ENCODE results near the gene TTC28.

TTC28 gene

GRCh38 chr22:28269277-28269676, 410.4 kb downstream of the TTC28 start:
- Histone ChIP-seq H3K9me3 (ENCODE audit: control insufficient read depth in 2 of 2, low read length in 2 of 2) (no peaks in the 10 kb centered on the region), H3K27me3 (ENCODE audit: control insufficient read depth in 2 of 2, insufficient read depth in 2 of 2, low read length in 2 of 2) (no peaks in the 10 kb centered on the region), H3K9ac (ENCODE audit: low read depth in 1 of 2, low read length in 2 of 2) (no peak overlapping the region), H3K4me3 (ENCODE audit: low read length in 2 of 2) (no peak overlapping the region), H3K4me1 (ENCODE audit: control insufficient read depth in 2 of 2, insufficient read depth in 2 of 2, low read length in 2 of 2) (no peaks in the 10 kb centered on the region), H3K27ac (ENCODE audit: low read depth in 2 of 2, low read length in 2 of 2) (no peak overlapping the region), H3K36me3 (ENCODE audit: control insufficient read depth in 2 of 2, insufficient read depth in 2 of 2, low read length in 2 of 2) (no peaks in the 10 kb centered on the region)

GRCh38 chr22:28268850-28269249, 410.8 kb downstream of the TTC28 start:
- no peaks in the 10 kb centered on the region for H3K9me3 ChIP-seq (ENCODE audit: control insufficient read depth in 2 of 2, low read length in 2 of 2)
- no peaks in the 10 kb centered on the region for H3K4me1 ChIP-seq (ENCODE audit: control insufficient read depth in 2 of 2, insufficient read depth in 2 of 2, low read length in 2 of 2)
- no peak overlapping the region for H3K27ac ChIP-seq (ENCODE audit: low read depth in 2 of 2, low read length in 2 of 2)
- H3K36me3 ChIP-seq (ENCODE audit: control insufficient read depth in 2 of 2, insufficient read depth in 2 of 2, low read length in 2 of 2): no peaks in the 10 kb centered on the region
- no peak overlapping the region for H3K9ac ChIP-seq (ENCODE audit: low read depth in 1 of 2, low read length in 2 of 2)
- H3K27me3 ChIP-seq (ENCODE audit: control insufficient read depth in 2 of 2, insufficient read depth in 2 of 2, low read length in 2 of 2): no peaks in the 10 kb centered on the region
- no peak overlapping the region for H3K4me3 ChIP-seq (ENCODE audit: low read length in 2 of 2)

- Histone ChIP-seq H3K36me3 (ENCODE audit: control insufficient read depth in 2 of 2, insufficient read depth in 2 of 2, low read length in 2 of 2) (no peaks in the 10 kb centered on the region), H3K27me3 (ENCODE audit: control insufficient read depth in 2 of 2, insufficient read depth in 2 of 2, low read length in 2 of 2) (no peaks in the 10 kb centered on the region), H3K4me1 (ENCODE audit: control insufficient read depth in 2 of 2, insufficient read depth in 2 of 2, low read length in 2 of 2) (no peaks in the 10 kb centered on the region), H3K4me3 (ENCODE audit: low read length in 2 of 2) (no peak overlapping the region), H3K9ac (ENCODE audit: low read depth in 1 of 2, low read length in 2 of 2) (no peak overlapping the region), H3K27ac (ENCODE audit: low read depth in 2 of 2, low read length in 2 of 2) (no peak overlapping the region), H3K9me3 (ENCODE audit: control insufficient read depth in 2 of 2, low read length in 2 of 2) (no peaks in the 10 kb centered on the region)
Observed at GRCh38 chr22:28268171-28268570, 411.5 kb downstream of the TTC28 start.

GRCh38 chr22:28260619-28261018, 419.0 kb downstream of the TTC28 start:
- no peak overlapping the region for H3K9ac ChIP-seq (ENCODE audit: low read depth in 1 of 2, low read length in 2 of 2)
- no peaks in the 10 kb centered on the region for H3K36me3 ChIP-seq (ENCODE audit: control insufficient read depth in 2 of 2, insufficient read depth in 2 of 2, low read length in 2 of 2)
- no peak overlapping the region for H3K27ac ChIP-seq (ENCODE audit: low read depth in 2 of 2, low read length in 2 of 2)
- H3K4me1 ChIP-seq (ENCODE audit: control insufficient read depth in 2 of 2, insufficient read depth in 2 of 2, low read length in 2 of 2): no peaks in the 10 kb centered on the region
- H3K9me3 ChIP-seq (ENCODE audit: control insufficient read depth in 2 of 2, low read length in 2 of 2): no peaks in the 10 kb centered on the region
- H3K27me3 ChIP-seq (ENCODE audit: control insufficient read depth in 2 of 2, insufficient read depth in 2 of 2, low read length in 2 of 2): no peaks in the 10 kb centered on the region
- no peak overlapping the region for H3K4me3 ChIP-seq (ENCODE audit: low read length in 2 of 2)

- no peaks in the 10 kb centered on the region for H3K9me3 ChIP-seq (ENCODE audit: control insufficient read depth in 2 of 2, low read length in 2 of 2)
- H3K27me3 ChIP-seq (ENCODE audit: control insufficient read depth in 2 of 2, insufficient read depth in 2 of 2, low read length in 2 of 2): no peaks in the 10 kb centered on the region
- H3K4me3 ChIP-seq (ENCODE audit: low read length in 2 of 2): no peak overlapping the region
- no peaks in the 10 kb centered on the region for H3K4me1 ChIP-seq (ENCODE audit: control insufficient read depth in 2 of 2, insufficient read depth in 2 of 2, low read length in 2 of 2)
- no peak overlapping the region for H3K9ac ChIP-seq (ENCODE audit: low read depth in 1 of 2, low read length in 2 of 2)
- H3K36me3 ChIP-seq (ENCODE audit: control insufficient read depth in 2 of 2, insufficient read depth in 2 of 2, low read length in 2 of 2): no peaks in the 10 kb centered on the region
- no peak overlapping the region for H3K27ac ChIP-seq (ENCODE audit: low read depth in 2 of 2, low read length in 2 of 2)
Observed at GRCh38 chr22:28259774-28260312, 419.8 kb downstream of the TTC28 start.

- H3K27ac ChIP-seq (ENCODE audit: low read depth in 2 of 2, low read length in 2 of 2): no peak overlapping the region
- peaks cover 0 to 2% of the 10 kb centered on the region in 2 donors for H3K4me1 ChIP-seq (ENCODE audit: control insufficient read depth in 2 of 2, insufficient read depth in 2 of 2, low read length in 2 of 2)
- H3K9ac ChIP-seq (ENCODE audit: low read depth in 1 of 2, low read length in 2 of 2): no peak overlapping the region
- H3K36me3 ChIP-seq (ENCODE audit: control insufficient read depth in 2 of 2, insufficient read depth in 2 of 2, low read length in 2 of 2): no peaks in the 10 kb centered on the region
- H3K27me3 ChIP-seq (ENCODE audit: control insufficient read depth in 2 of 2, insufficient read depth in 2 of 2, low read length in 2 of 2): no peaks in the 10 kb centered on the region
- no peak overlapping the region for H3K4me3 ChIP-seq (ENCODE audit: low read length in 2 of 2)
- H3K9me3 ChIP-seq (ENCODE audit: control insufficient read depth in 2 of 2, low read length in 2 of 2): no peaks in the 10 kb centered on the region
Observed at GRCh38 chr22:28254396-28254795, 425.2 kb downstream of the TTC28 start.

- Histone ChIP-seq H3K4me1 (ENCODE audit: control insufficient read depth in 2 of 2, insufficient read depth in 2 of 2, low read length in 2 of 2) (peaks cover 0 to 2% of the 10 kb centered on the region in 2 donors), H3K27me3 (ENCODE audit: control insufficient read depth in 2 of 2, insufficient read depth in 2 of 2, low read length in 2 of 2) (no peaks in the 10 kb centered on the region)
Observed at GRCh38 chr22:28252539-28252938, 427.1 kb downstream of the TTC28 start.

GRCh38 chr22:28250036-28250695, 429.5 kb downstream of the TTC28 start:
- no peaks in the 10 kb centered on the region for H3K27me3 ChIP-seq (ENCODE audit: control insufficient read depth in 2 of 2, insufficient read depth in 2 of 2, low read length in 2 of 2)
- no peaks in the 10 kb centered on the region for H3K9me3 ChIP-seq (ENCODE audit: control insufficient read depth in 2 of 2, low read length in 2 of 2)
- no peak overlapping the region for H3K4me3 ChIP-seq (ENCODE audit: low read length in 2 of 2)
- H3K4me1 ChIP-seq (ENCODE audit: control insufficient read depth in 2 of 2, insufficient read depth in 2 of 2, low read length in 2 of 2): peaks cover 6 to 7% of the 10 kb centered on the region in 2 donors
- no peak overlapping the region for H3K27ac ChIP-seq (ENCODE audit: low read depth in 2 of 2, low read length in 2 of 2)
- no peaks in the 10 kb centered on the region for H3K36me3 ChIP-seq (ENCODE audit: control insufficient read depth in 2 of 2, insufficient read depth in 2 of 2, low read length in 2 of 2)
- H3K9ac ChIP-seq (ENCODE audit: low read depth in 1 of 2, low read length in 2 of 2): no peak overlapping the region

More at GRCh38 chr22:28252539-28252938, 427.1 kb downstream of the TTC28 start:
- Histone ChIP-seq H3K27ac (ENCODE audit: low read depth in 2 of 2, low read length in 2 of 2) (no peak overlapping the region), H3K4me3 (ENCODE audit: low read length in 2 of 2) (no peak overlapping the region), H3K36me3 (ENCODE audit: control insufficient read depth in 2 of 2, insufficient read depth in 2 of 2, low read length in 2 of 2) (no peaks in the 10 kb centered on the region), H3K9me3 (ENCODE audit: control insufficient read depth in 2 of 2, low read length in 2 of 2) (no peaks in the 10 kb centered on the region), H3K9ac (ENCODE audit: low read depth in 1 of 2, low read length in 2 of 2) (no peak overlapping the region)

GRCh38 chr22:28249402-28249801, 430.2 kb downstream of the TTC28 start:
- peaks cover 6 to 7% of the 10 kb centered on the region in 2 donors for H3K4me1 ChIP-seq (ENCODE audit: control insufficient read depth in 2 of 2, insufficient read depth in 2 of 2, low read length in 2 of 2)
- H3K9ac ChIP-seq (ENCODE audit: low read depth in 1 of 2, low read length in 2 of 2): no peak overlapping the region
- H3K27me3 ChIP-seq (ENCODE audit: control insufficient read depth in 2 of 2, insufficient read depth in 2 of 2, low read length in 2 of 2): no peaks in the 10 kb centered on the region
- H3K9me3 ChIP-seq (ENCODE audit: control insufficient read depth in 2 of 2, low read length in 2 of 2): no peaks in the 10 kb centered on the region
- H3K36me3 ChIP-seq (ENCODE audit: control insufficient read depth in 2 of 2, insufficient read depth in 2 of 2, low read length in 2 of 2): no peaks in the 10 kb centered on the region
- no peak overlapping the region for H3K4me3 ChIP-seq (ENCODE audit: low read length in 2 of 2)
- H3K27ac ChIP-seq (ENCODE audit: low read depth in 2 of 2, low read length in 2 of 2): no peak overlapping the region

GRCh38 chr22:28247667-28248363, 431.8 kb downstream of the TTC28 start:
- H3K9me3 ChIP-seq (ENCODE audit: control insufficient read depth in 2 of 2, low read length in 2 of 2): no peaks in the 10 kb centered on the region
- no peaks in the 10 kb centered on the region for H3K27me3 ChIP-seq (ENCODE audit: control insufficient read depth in 2 of 2, insufficient read depth in 2 of 2, low read length in 2 of 2)
- no peak overlapping the region for H3K27ac ChIP-seq (ENCODE audit: low read depth in 2 of 2, low read length in 2 of 2)
- peaks cover 3 to 7% of the 10 kb centered on the region in 2 donors for H3K4me1 ChIP-seq (ENCODE audit: control insufficient read depth in 2 of 2, insufficient read depth in 2 of 2, low read length in 2 of 2)
- no peaks in the 10 kb centered on the region for H3K36me3 ChIP-seq (ENCODE audit: control insufficient read depth in 2 of 2, insufficient read depth in 2 of 2, low read length in 2 of 2)
- H3K9ac ChIP-seq (ENCODE audit: low read depth in 1 of 2, low read length in 2 of 2): no peak overlapping the region
- H3K4me3 ChIP-seq (ENCODE audit: low read length in 2 of 2): no peak overlapping the region

Data from mucosa of rectum (tissue), 2 donors.